Measurements from ENCODE around the gene DNAH1.

DNA sequence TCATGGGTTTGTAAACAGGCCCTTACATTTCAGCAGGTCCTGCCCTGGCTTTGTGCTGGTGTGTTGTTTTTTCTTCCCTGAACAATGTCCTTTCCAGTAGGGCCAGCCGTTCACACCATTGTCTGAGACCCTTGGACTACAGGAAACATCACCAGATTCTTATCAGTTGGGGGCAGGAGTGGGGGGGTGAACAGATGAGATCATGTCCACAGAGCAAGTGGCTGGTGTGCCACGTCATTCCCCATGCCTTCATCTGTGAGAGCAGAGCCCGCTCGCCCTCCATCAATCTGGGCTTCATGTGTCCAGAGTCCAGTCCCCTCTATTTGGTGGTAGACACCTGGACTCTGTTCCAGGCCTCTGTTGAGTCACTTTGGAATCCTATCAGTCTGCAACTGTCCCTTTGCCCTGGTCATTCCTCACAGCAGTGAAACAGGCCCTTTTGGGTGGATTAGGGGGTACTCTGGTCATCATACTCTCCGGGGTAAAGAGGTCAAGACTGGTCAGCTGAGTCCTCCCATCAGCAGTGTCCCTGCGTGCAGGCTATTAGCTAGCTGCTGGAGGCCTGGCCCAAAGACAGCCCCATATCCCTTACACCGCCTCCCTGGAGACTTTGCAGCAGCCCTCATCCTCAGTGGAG is 113.8 kb downstream of the DNAH1 start:
- TF ChIP-seq POLR2A (IDR thresholded peaks at IDR 0.05; ENCODE audit: low read length) (no peak), GATA1 (IDR thresholded peaks at IDR 0.05; ENCODE audit: low read depth, low read length) (no peak)
